IMR-90 (cell line): ENCODE data around the gene MUCL3. TPM values are rescaled to one million over a fixed set of nuclear protein-coding genes. Genes with fewer than 3 reads are reported as not detected.
"Not testable (repeated sequence)": the region's sequence is repeated elsewhere in the genome, so short reads cannot be mapped to it uniquely, and the experiment has no call there.

ENCODE experiments used
- ATAC-seq: fragments of 200-7000 bp; cut with Tn5 transposase; 2 replicates; pipeline ENCODE4 v1.9.1; 2020; ENCODE audit warnings: low read depth, mild to moderate bottlenecking, moderate library complexity
- BruUV-seq: library from RNA; stranded (reverse); fragments of 400-500 nt; replicated peaks from 2 replicates; lab custom pipeline; 2021; lab: Mats Ljungman, UMichigan
- CTCF ChIA-PET: fragments of 300-600 bp; formaldehyde crosslinking; extraction: SDS; loops from one replicate; lab custom pipeline; 2021; ENCODE audit warnings: antibody characterized with exemption; lab: Yijun Ruan, JAX
- POLR2A ChIA-PET: fragments of 300-600 bp; sonication (Branson Sonifier 250); formaldehyde crosslinking; loops from one replicate; lab custom pipeline; 2022; ENCODE audit warnings: antibody characterized with exemption; ENCODE audit not compliant: unreplicated experiment; lab: Charles Lee
- DNase-seq: peaks from one replicate; pipeline ENCODE4 v3.0.0; 2013
- H2AFZ ChIP-seq: replicated peaks from 2 replicates; pipeline ENCODE3; 2013; ENCODE audit warnings: low read length, mild to moderate bottlenecking; ENCODE audit not compliant: poor library complexity
- H2AK5ac ChIP-seq: 2 replicates; pipeline ENCODE4 v1.6.1; 2013; ENCODE audit warnings: low read depth, low read length, inconsistent platforms
- H2AK9ac ChIP-seq: replicated peaks from 2 replicates; pipeline ENCODE3; 2013; ENCODE audit warnings: mild to moderate bottlenecking, low read depth, low read length, moderate library complexity; ENCODE audit not compliant: poor library complexity
- H2BK120ac ChIP-seq: 2 replicates; pipeline ENCODE4 v1.6.1; 2013; ENCODE audit warnings: low read depth, low read length, inconsistent platforms
- H2BK15ac ChIP-seq: 3 replicates; pipeline ENCODE4 v1.6.1; 2013; ENCODE audit warnings: low read depth, low read length, inconsistent platforms
- H2BK20ac ChIP-seq: 2 replicates; pipeline ENCODE4 v1.6.1; 2013; ENCODE audit warnings: low read depth, mild to moderate bottlenecking, inconsistent platforms, low read length, moderate library complexity
- H2BK5ac ChIP-seq: 2 replicates; pipeline ENCODE4 v1.6.1; 2013; ENCODE audit warnings: mild to moderate bottlenecking, low read depth, low read length, inconsistent platforms; ENCODE audit not compliant: poor library complexity, severe bottlenecking
- H3K14ac ChIP-seq: replicated peaks from 2 replicates; pipeline ENCODE4 v1.6.1; 2013; ENCODE audit warnings: low read depth, low read length, inconsistent platforms
- H3K18ac ChIP-seq: 2 replicates; pipeline ENCODE4 v1.6.1; 2013; ENCODE audit warnings: low read depth, low read length, control low read depth
- H3K23ac ChIP-seq: 2 replicates; pipeline ENCODE4 v1.6.1; 2013; ENCODE audit warnings: low read depth, low read length, inconsistent platforms
- H3K27ac ChIP-seq: 2 replicates; pipeline ENCODE4 v1.5.1; 2013; ENCODE audit warnings: mild to moderate bottlenecking, control low read depth, low read length; ENCODE audit not compliant: insufficient read depth
- H3K27me3 ChIP-seq: 2 replicates; pipeline ENCODE4 v1.6.1; 2013; ENCODE audit warnings: low read length; ENCODE audit not compliant: control insufficient read depth, insufficient read depth
- H3K36me3 ChIP-seq: 2 replicates; pipeline ENCODE4 v1.6.1; 2013; ENCODE audit warnings: low read length, mixed read lengths; ENCODE audit not compliant: control insufficient read depth, insufficient read depth
- H3K4ac ChIP-seq: 2 replicates; pipeline ENCODE4 v1.6.1; 2013; ENCODE audit warnings: low read depth, low read length, inconsistent platforms
- H3K4me1 ChIP-seq: 2 replicates; pipeline ENCODE4 v1.6.1; 2013; ENCODE audit warnings: low read length, mixed read lengths; ENCODE audit not compliant: control insufficient read depth, insufficient read depth
- H3K4me2 ChIP-seq: 2 replicates; pipeline ENCODE4 v1.6.1; 2013; ENCODE audit warnings: low read depth, mild to moderate bottlenecking, control low read depth, low read length, moderate library complexity
- H3K4me3 ChIP-seq: 2 replicates; pipeline ENCODE4 v1.5.1; 2013; ENCODE audit warnings: low read depth, mild to moderate bottlenecking, control low read depth, low read length, moderate library complexity; ENCODE audit not compliant: insufficient read depth
- H3K56ac ChIP-seq: 2 replicates; pipeline ENCODE4 v1.6.1; 2013; ENCODE audit warnings: low read length, inconsistent platforms; ENCODE audit not compliant: insufficient read depth; ENCODE audit errors: extremely low read depth
- H3K79me1 ChIP-seq, 2 experiments: 2 replicates each; pipeline ENCODE4 v1.6.1; 2013; ENCODE audit warnings: low read length in 2 of 2, inconsistent platforms in 1 of 2, low read depth in 1 of 2
- H3K9ac ChIP-seq: 2 replicates; pipeline ENCODE4 v1.6.1; 2013; ENCODE audit warnings: low read depth, low read length, control low read depth
- H3K9me1 ChIP-seq: 2 replicates; pipeline ENCODE4 v1.6.1; 2013; ENCODE audit warnings: low read length, inconsistent platforms; ENCODE audit not compliant: insufficient read depth
- H3K9me3 ChIP-seq: 2 replicates; pipeline ENCODE4 v1.6.1; 2013; ENCODE audit warnings: low read length; ENCODE audit not compliant: control insufficient read depth, insufficient read depth
- H4K20me1 ChIP-seq: 2 replicates; pipeline ENCODE4 v1.6.1; 2013; ENCODE audit warnings: low read length, inconsistent platforms; ENCODE audit not compliant: insufficient read depth
- H4K5ac ChIP-seq: 2 replicates; pipeline ENCODE4 v1.6.1; 2013; ENCODE audit warnings: mild to moderate bottlenecking, low read depth, low read length, control low read depth
- H4K8ac ChIP-seq, 2 experiments: 2 replicates each; pipeline ENCODE4 v1.6.1; 2013; ENCODE audit warnings: low read depth in 2 of 2, low read length in 2 of 2, control low read depth in 1 of 2, inconsistent platforms in 1 of 2
- H4K91ac ChIP-seq: 2 replicates; pipeline ENCODE4 v1.6.1; 2013; ENCODE audit warnings: low read depth, low read length, inconsistent platforms; ENCODE audit not compliant: insufficient read depth
- CHD1 ChIP-seq: IDR thresholded peaks from 2 replicates; pipeline ENCODE4 v1.6.1; 2012; ENCODE audit warnings: low read depth, low read length, improper control_type of control experiment
- CTCF ChIP-seq: conservative IDR thresholded peaks from 2 replicates; pipeline ENCODE4 v1.5.1; 2012; ENCODE audit warnings: mild to moderate bottlenecking, low read depth, low read length, improper control_type of control experiment
- MAZ ChIP-seq: IDR thresholded peaks from 2 replicates; pipeline ENCODE4 v1.6.1; 2012; ENCODE audit warnings: low read depth, mild to moderate bottlenecking, low read length, improper control_type of control experiment, moderate library complexity, borderline replicate concordance
- POLR2A ChIP-seq: IDR thresholded peaks from 2 replicates; pipeline ENCODE4 v1.6.1; 2012; ENCODE audit warnings: mild to moderate bottlenecking, low read depth, low read length
- RFX5 ChIP-seq: IDR thresholded peaks from 2 replicates; pipeline ENCODE4 v1.8.0; 2012; ENCODE audit warnings: low read depth, mild to moderate bottlenecking, low read length, moderate library complexity
- WGBS, 2 experiments: methylation state at CpG; one replicate each; pipeline versions ENCODE4 v1.1.5 to v1.1.7; 2013; ENCODE audit warnings: missing lambda C conversion rate in 2 of 2; ENCODE audit not compliant: insufficient read length in 1 of 2; ENCODE audit errors: extremely low coverage in 2 of 2; 5-methylcytosine and 5-hydroxymethylcytosine counted together
- dilution Hi-C: fragments of 300-500 bp; cut with HindIII; formaldehyde crosslinking; loops from one replicate; pipeline ENCODE4 v1.14.3; 2018; ENCODE audit warnings: low sequenced_read_pairs; ENCODE audit not compliant: unreplicated experiment
- in situ Hi-C: fragments of 300-500 bp; cut with MboI; formaldehyde crosslinking; loops from 3 replicates; pipeline ENCODE4 v1.14.3; 2019; ENCODE audit warnings: low sequenced_read_pairs, inconsistent platforms, mixed read lengths
- intact Hi-C: fragments of 100-400 bp; cut with micrococcal nuclease; formaldehyde crosslinking; loops from 2 replicates; pipeline ENCODE4 v1.10.0; 2022
- polyA plus RNA-seq, 3 experiments: library from polyadenylated mRNA; depleted of rRNA; stranded (reverse); fragments of >200 nt; gene quantifications; 2 replicates each; pipeline ENCODE4 v1.2.3, GENCODE V29; 2012; ENCODE audit warnings: low replicate concordance in 1 of 3
- total RNA-seq: library from RNA; depleted of rRNA; stranded (reverse); fragments of >200 nt; gene quantifications from 2 replicates; pipeline ENCODE4 v1.2.3, GENCODE V29; 2012

Gene MUCL3
- total and polyA plus RNA-seq, 2 of the 4 experiments (the other 2 are of a cell fraction), result not detected

GRCh38 chr6:30926644-30927043, 14.1 kb upstream of the MUCL3 start:
- DNase-seq, result no peak
- Histone ChIP-seq H3K4me2 (no peak overlapping the region), H3K23ac (no peak overlapping the region), H4K5ac (no peak overlapping the region), H3K9me3 (peaks cover 4% of the 10 kb centered on the region), H2AK9ac (no peak overlapping the region), H3K56ac (no peak overlapping the region), H2BK15ac (no peak overlapping the region), H4K8ac (no peak overlapping the region), H3K4ac (no peak overlapping the region), H3K9ac (no peak overlapping the region), H3K4me1 (no peaks in the 10 kb centered on the region), H2BK5ac (no peak overlapping the region), H3K27ac (no peak overlapping the region), H2BK120ac (no peak overlapping the region), H2BK20ac (no peak overlapping the region), H3K36me3 (peaks cover 20% of the 10 kb centered on the region), H4K20me1 (no peaks in the 10 kb centered on the region), H3K4me3 (no peak overlapping the region), H4K91ac (no peak overlapping the region), H3K18ac (no peak overlapping the region), H3K79me1 (no peaks in the 10 kb centered on the region), H3K14ac (no peak overlapping the region), H2AFZ (no peak overlapping the region), H3K9me1 (no peaks in the 10 kb centered on the region), H3K27me3 (peaks cover 9% of the 10 kb centered on the region; the same call in 1 of the 2 replicates), H2AK5ac (no peak overlapping the region)
- TF ChIP-seq POLR2A, result no peak
- no peak for TF ChIP-seq CHD1
- no peak for TF ChIP-seq CTCF
- TF ChIP-seq MAZ, result no peak
- TF ChIP-seq RFX5, result no peak
- no TSS peak for BruUV-seq
- no CpG with 5 or more reads among the region's 4 CpGs for WGBS, 2 experiments
- dilution Hi-C loops, result no loop called here
- intact Hi-C loops, result no loop called here
- CTCF ChIA-PET, result interaction anchor here (1.2 to 2.8 kb wide), 3 partner anchors 12 to 144 kb away, joined by 3 to 12 read pairs (median 4); partner anchors contain the start of gene VARS2
- in situ Hi-C loops, result no loop called here
- peak; percentile 48; the same call in 1 of the 2 replicates for ATAC-seq
- POLR2A ChIA-PET, result no interaction called here

- H3K14ac ChIP-seq, dilution Hi-C loops, H3K18ac ChIP-seq, H4K8ac ChIP-seq, in situ Hi-C loops, H2AK9ac ChIP-seq, H3K4me2 ChIP-seq, H3K56ac ChIP-seq, H3K9me1 ChIP-seq, H3K27ac ChIP-seq, H3K4me1 ChIP-seq, H2AFZ ChIP-seq, H2BK15ac ChIP-seq, H3K9me3 ChIP-seq, H4K91ac ChIP-seq, H3K4ac ChIP-seq, ATAC-seq, POLR2A ChIA-PET, H4K5ac ChIP-seq, H3K79me1 ChIP-seq, H3K23ac ChIP-seq, BruUV-seq, intact Hi-C loops, H4K20me1 ChIP-seq, H2BK5ac ChIP-seq, H2BK120ac ChIP-seq, DNase-seq, H3K9ac ChIP-seq, H3K27me3 ChIP-seq, H3K4me3 ChIP-seq, H2BK20ac ChIP-seq, H2AK5ac ChIP-seq: not testable (repeated sequence)
- CTCF ChIA-PET, result interaction anchor here (1.2 to 2.8 kb wide), 3 partner anchors 12 to 144 kb away, joined by 3 to 12 read pairs (median 4); partner anchors contain the start of gene VARS2
- peaks cover 17% of the 10 kb centered on the region for H3K36me3 ChIP-seq
- WGBS, 2 experiments, result no CpG with 5 or more reads among the region's 3 CpGs
Observed at GRCh38 chr6:30927080-30927479, 13.7 kb upstream of the MUCL3 start.
